Cardiac fibroblast (primary cell): ENCODE data around the gene CLDN2.
"Not testable (repeated sequence)": the region's sequence is repeated elsewhere in the genome, so short reads cannot be mapped to it uniquely, and the experiment has no call there.

Experiments used
- DNase-seq, 2 donors: peaks; one replicate each; pipeline versions ENCODE4 v3.0.0 to v3.0.0-alpha.2; 2010; ENCODE audit warnings: low read depth in 2 of 2
- H3K4me3 ChIP-seq, 2 donors: replicated peaks in 1 of 2; 1 replicate in 1 of 2; 2 replicates in 1 of 2; pipeline ENCODE4 v1.5.1; 2011; ENCODE audit warnings: low read depth in 2 of 2, low read length in 2 of 2, mild to moderate bottlenecking in 2 of 2, moderate library complexity in 1 of 2
- CTCF ChIP-seq: IDR thresholded peaks from one replicate; pipeline ENCODE4 v1.5.1; 2011; ENCODE audit warnings: low read depth, mild to moderate bottlenecking, low read length, inconsistent platforms

Gene CLDN2

GRCh38 chrX:106964290-106964689, 44.1 kb downstream of the CLDN2 start:
- DNase-seq: no peak
- TF ChIP-seq CTCF: no peak
- no peak overlapping the region for H3K4me3 ChIP-seq

- not testable (repeated sequence) for DNase-seq, H3K4me3 ChIP-seq
Observed at GRCh38 chrX:106966547-106966946, 46.3 kb downstream of the CLDN2 start.

- no peak for TF ChIP-seq CTCF
- H3K4me3 ChIP-seq: no peak overlapping the region
- peak in 1 of 2 donors; percentile 24 for DNase-seq
Observed at GRCh38 chrX:106972896-106973295, 52.7 kb downstream of the CLDN2 start.

GRCh38 chrX:106973433-106974149, 53.4 kb downstream of the CLDN2 start:
- DNase-seq: peak in 1 of 2 donors; percentile 3
- H3K4me3 ChIP-seq: no peak overlapping the region
- no peak for TF ChIP-seq CTCF

GRCh38 chrX:106976416-106976815, 56.2 kb downstream of the CLDN2 start:
- H3K4me3 ChIP-seq: no peak overlapping the region
- DNase-seq: no peak
- no peak for TF ChIP-seq CTCF
